CD14-positive monocyte (primary cell): ENCODE data around the gene NKX1-1. TPM values are rescaled to one million over a fixed set of nuclear protein-coding genes. Genes with fewer than 3 reads are reported as not detected.

Experiments used
- DNase-seq, 3 donors: peaks; one replicate each; pipeline ENCODE4 v3.0.0-alpha.2; 2011 to 2022
- H2AFZ ChIP-seq: 2 replicates; pipeline ENCODE4 v1.6.0; 2012; ENCODE audit warnings: mild to moderate bottlenecking, low read depth, low read length, inconsistent platforms; ENCODE audit not compliant: insufficient read depth, poor library complexity, severe bottlenecking
- H3K27ac ChIP-seq, 2 donors: 1 replicate in 1 of 2; 2 replicates in 1 of 2; pipeline ENCODE4 v1.5.1; 2012 to 2013; ENCODE audit warnings: low read length in 2 of 2, control low read depth in 1 of 2, inconsistent platforms in 1 of 2, low read depth in 1 of 2, mild to moderate bottlenecking in 1 of 2
- H3K27me3 ChIP-seq, 2 donors: one replicate each; pipeline versions ENCODE4 v1.6.0 to v1.6.1; 2011 to 2013; ENCODE audit warnings: low read length in 2 of 2; ENCODE audit not compliant: control insufficient read depth in 2 of 2, insufficient read depth in 2 of 2
- H3K36me3 ChIP-seq, 2 donors: replicated peaks in 1 of 2; 1 replicate in 1 of 2; 2 replicates in 1 of 2; pipeline versions ENCODE4 v1.5.1 to v1.6.1; 2012 to 2013; ENCODE audit warnings: low read length in 2 of 2, control low read depth in 1 of 2, inconsistent platforms in 1 of 2, mild to moderate bottlenecking in 1 of 2; ENCODE audit not compliant: insufficient read depth in 2 of 2, control insufficient read depth in 1 of 2
- H3K4me1 ChIP-seq, 2 donors: 1 replicate in 1 of 2; 2 replicates in 1 of 2; pipeline versions ENCODE4 v1.5.1 to v1.6.1; 2012 to 2013; ENCODE audit warnings: low read length in 2 of 2, control low read depth in 1 of 2, inconsistent platforms in 1 of 2, mild to moderate bottlenecking in 1 of 2, moderate library complexity in 1 of 2; ENCODE audit not compliant: insufficient read depth in 2 of 2, control insufficient read depth in 1 of 2
- H3K4me2 ChIP-seq: replicated peaks from 2 replicates; pipeline ENCODE3; 2012; ENCODE audit warnings: low read length, moderate library complexity, mild to moderate bottlenecking; ENCODE audit not compliant: poor library complexity, severe bottlenecking; ENCODE audit errors: extremely low read depth
- H3K4me3 ChIP-seq, 3 experiments: fragments of 200-600 bp in 1 of 3; sonication (generic) in 1 of 3; replicated peaks in 1 of 3; 1 replicate in 2 of 3; 2 replicates in 1 of 3; pipeline ENCODE4 v1.5.1; 2011 to 2013; ENCODE audit warnings: low read length in 3 of 3, mild to moderate bottlenecking in 3 of 3, control low read depth in 2 of 3, low read depth in 2 of 3, inconsistent platforms in 1 of 3, moderate library complexity in 1 of 3
- H3K79me2 ChIP-seq: 2 replicates; pipeline ENCODE4 v1.6.0; 2012; ENCODE audit warnings: mild to moderate bottlenecking, control low read depth, inconsistent platforms, low read length, moderate library complexity; ENCODE audit not compliant: insufficient read depth
- H3K9ac ChIP-seq: 2 replicates; pipeline ENCODE4 v1.6.0; 2017; ENCODE audit warnings: low read length, mild to moderate bottlenecking; ENCODE audit not compliant: insufficient read depth, poor library complexity, severe bottlenecking
- H3K9me3 ChIP-seq, 2 donors: replicated peaks in 1 of 2; 1 replicate in 1 of 2; 2 replicates in 1 of 2; pipeline versions ENCODE4 v1.5.1 to v1.6.1; 2012 to 2013; ENCODE audit warnings: low read length in 2 of 2, control low read depth in 1 of 2; ENCODE audit not compliant: control insufficient read depth in 1 of 2, insufficient read depth in 1 of 2
- H4K20me1 ChIP-seq: 2 replicates; pipeline ENCODE4 v1.6.0; 2012; ENCODE audit warnings: mild to moderate bottlenecking, low read length, control low read depth, moderate library complexity; ENCODE audit not compliant: insufficient read depth
- H3K27ac Mint-ChIP-seq, 7 donors: one replicate each; pipeline ENCODE4 v1.8.0; 2020; ENCODE audit warnings: mild to moderate bottlenecking in 7 of 7, mixed read lengths in 7 of 7, moderate library complexity in 6 of 7, inconsistent platforms in 2 of 7
- H3K27me3 Mint-ChIP-seq, 3 donors: one replicate each; pipeline ENCODE4 v1.8.0; 2021 to 2022; ENCODE audit warnings: low read depth in 3 of 3, mild to moderate bottlenecking in 3 of 3, mixed read lengths in 3 of 3, moderate library complexity in 3 of 3, inconsistent platforms in 1 of 3
- H3K36me3 Mint-ChIP-seq, 2 donors: one replicate each; pipeline ENCODE4 v1.8.0; 2020; ENCODE audit warnings: mixed read lengths in 2 of 2, inconsistent platforms in 1 of 2, mild to moderate bottlenecking in 1 of 2
- H3K4me1 Mint-ChIP-seq: one replicate; pipeline ENCODE4 v1.8.0; 2020; ENCODE audit warnings: mild to moderate bottlenecking, mixed read lengths
- H3K4me3 Mint-ChIP-seq, 2 donors: one replicate each; pipeline ENCODE4 v1.8.0; 2020; ENCODE audit warnings: mild to moderate bottlenecking in 2 of 2, mixed read lengths in 2 of 2, moderate library complexity in 1 of 2
- H3K9me3 Mint-ChIP-seq, 7 donors: one replicate each; pipeline ENCODE4 v1.8.0; 2020 to 2022; ENCODE audit warnings: mixed read lengths in 7 of 7, mild to moderate bottlenecking in 6 of 7, moderate library complexity in 6 of 7, inconsistent platforms in 2 of 7
- CTCF ChIP-seq: fragments of 200-600 bp; IDR thresholded peaks from one replicate; pipeline ENCODE4 v1.8.0; 2022; ENCODE audit warnings: antibody characterized with exemption, mild to moderate bottlenecking
- WGBS: methylation state at CpG from one replicate; pipeline ENCODE4 v1.1.5; 2013; ENCODE audit warnings: missing lambda C conversion rate; ENCODE audit not compliant: insufficient coverage; 5-methylcytosine and 5-hydroxymethylcytosine counted together
- intact Hi-C, 2 donors: fragments of 100-400 bp; cut with micrococcal nuclease; formaldehyde crosslinking; loops; one replicate each; pipeline versions ENCODE4 v1.15.0 to v1.15.1; 2023
- polyA plus RNA-seq, 3 donors: library from polyadenylated mRNA; depleted of rRNA in 1 of 3; unstranded in 2 of 3; stranded (reverse) in 1 of 3; fragments of 300-500 nt in 2 of 3; fragments of >200 nt in 1 of 3; fragmentation: Illumina TruSeq in 2 of 3; gene quantifications; 1 replicate in 2 of 3; 2 replicates in 1 of 3; pipeline ENCODE4 v1.2.3, GENCODE V29; 2012 to 2021

Gene NKX1-1
- polyA plus RNA-seq, 3 donors = not detected

DNA sequence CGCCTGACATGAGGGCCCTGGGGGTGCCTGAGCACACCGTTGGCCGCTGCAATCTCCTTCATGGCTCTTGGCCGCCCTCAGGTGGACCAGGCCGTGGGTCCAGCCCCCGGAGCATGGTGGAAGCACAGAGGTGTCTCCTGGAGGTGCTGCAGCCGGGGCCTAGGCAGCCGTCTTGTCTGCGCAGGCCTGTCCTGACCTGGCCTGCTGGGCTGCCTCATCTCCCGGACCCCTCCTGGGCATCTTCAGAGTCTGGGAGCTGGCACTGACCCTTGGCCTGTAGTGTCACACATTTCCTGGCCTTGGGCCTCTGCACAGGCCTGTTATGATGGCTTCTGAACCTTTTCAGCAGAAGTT lies 38.3 kb downstream of the NKX1-1 start:
- peaks cover 36 to 82% of the 10 kb centered on the region in 2 donors for H3K36me3 Mint-ChIP-seq
- H3K79me2 ChIP-seq = no peaks in the 10 kb centered on the region
- intact Hi-C loops = no loop called here
- H3K4me3 ChIP-seq = no peak overlapping the region
- no peak for DNase-seq
- no peaks in the 10 kb centered on the region for H3K27me3 ChIP-seq
- no peak overlapping the region for H2AFZ ChIP-seq
- H3K4me3 Mint-ChIP-seq = no peak overlapping the region
- no peaks in the 10 kb centered on the region for H4K20me1 ChIP-seq
- no peak for TF ChIP-seq CTCF
- H3K4me2 ChIP-seq = no peak overlapping the region
- H3K36me3 ChIP-seq = peaks cover 18 to 58% of the 10 kb centered on the region in 2 donors
- no peak overlapping the region for H3K27ac ChIP-seq
- H3K4me1 Mint-ChIP-seq = no peaks in the 10 kb centered on the region
- 97% methylated on average over 10 of the region's 10 CpGs for WGBS
- H3K9ac ChIP-seq = no peak overlapping the region
- peaks cover 0 to 14% of the 10 kb centered on the region in 2 donors for H3K9me3 ChIP-seq
- H3K4me1 ChIP-seq = no peaks in the 10 kb centered on the region
- H3K27me3 Mint-ChIP-seq = peaks cover 0 to 2% (median 0%) of the 10 kb centered on the region in 3 donors
- no peak overlapping the region for H3K27ac Mint-ChIP-seq
- peaks cover 0 to 18% (median 9%) of the 10 kb centered on the region in 7 donors for H3K9me3 Mint-ChIP-seq

- Histone ChIP-seq H3K36me3 (peaks cover 17 to 58% of the 10 kb centered on the region in 2 donors), H3K79me2 (no peaks in the 10 kb centered on the region), H3K4me3 (no peak overlapping the region), H3K27me3 (no peaks in the 10 kb centered on the region), H3K27ac (no peak overlapping the region), H3K4me1 (no peaks in the 10 kb centered on the region), H3K9ac (no peak overlapping the region), H3K4me2 (no peak overlapping the region), H3K9me3 (peaks cover 0 to 9% of the 10 kb centered on the region in 2 donors), H4K20me1 (no peaks in the 10 kb centered on the region), H2AFZ (no peak overlapping the region)
- Mint-ChIP-seq H3K9me3 (peaks cover 0 to 14% (median 6%) of the 10 kb centered on the region in 7 donors), H3K4me1 (no peaks in the 10 kb centered on the region), H3K27me3 (peaks cover 0 to 2% (median 0%) of the 10 kb centered on the region in 3 donors), H3K36me3 (peaks cover 30 to 81% of the 10 kb centered on the region in 2 donors), H3K4me3 (no peak overlapping the region), H3K27ac (no peak overlapping the region)
- WGBS = 97% methylated on average over 17 of the region's 17 CpGs
- no peak for TF ChIP-seq CTCF
- no peak for DNase-seq
- intact Hi-C loops = no loop called here
Observed at GRCh38 chr4:1367230-1367935, 38.9 kb downstream of the NKX1-1 start.
